Esophagus muscularis mucosa (tissue), 4 donors: ENCODE results near the gene TTLL5. TPM values are rescaled to one million over a fixed set of nuclear protein-coding genes. Genes with fewer than 3 reads are reported as not detected.

Experiments
- DNase-seq: peaks from one replicate; pipeline ENCODE4 v3.0.0-alpha.2; 2017; ENCODE audit errors: extremely low spot score
- H3K27ac ChIP-seq, 4 donors: fragments of 200-600 bp; sonication (generic); replicated peaks in 1 of 4; 1 replicate in 3 of 4; 2 replicates in 1 of 4; pipeline ENCODE4 v1.5.1; 2016 to 2019; ENCODE audit warnings: mild to moderate bottlenecking in 1 of 4
- H3K27me3 ChIP-seq, 4 donors: fragments of 200-600 bp; sonication (generic); one replicate each; pipeline versions ENCODE4 v1.5.1 to v1.6.0; 2016 to 2019
- H3K36me3 ChIP-seq, 4 donors: fragments of 200-600 bp; sonication (generic); one replicate each; pipeline ENCODE4 v1.5.1; 2016 to 2019
- H3K4me1 ChIP-seq, 4 donors: fragments of 200-600 bp; sonication (generic); one replicate each; pipeline ENCODE4 v1.5.1; 2016 to 2019
- H3K4me3 ChIP-seq, 4 donors: fragments of 200-600 bp; sonication (generic); 1 replicate in 2 of 4; 2 replicates in 2 of 4; pipeline ENCODE4 v1.5.1; 2016 to 2019; ENCODE audit warnings: mild to moderate bottlenecking in 4 of 4, moderate library complexity in 1 of 4
- H3K9me3 ChIP-seq, 4 donors: fragments of 200-600 bp; sonication (generic); 1 replicate in 3 of 4; 2 replicates in 1 of 4; pipeline ENCODE4 v1.5.1; 2016 to 2019
- CTCF ChIP-seq, 3 experiments: fragments of 200-600 bp in 2 of 3; fragments of 450-650 bp in 1 of 3; sonication (generic) in 2 of 3; IDR thresholded peaks; one replicate each; pipeline ENCODE4 v1.5.1; 2017 to 2019; ENCODE audit warnings: antibody characterized with exemption in 3 of 3, mild to moderate bottlenecking in 2 of 3, moderate library complexity in 1 of 3
- EP300 ChIP-seq: sonication (generic); formaldehyde crosslinking; IDR thresholded peaks from one replicate; pipeline ENCODE4 v1.6.1; 2017; ENCODE audit warnings: antibody characterized with exemption
- POLR2A ChIP-seq: fragments of 450-650 bp; IDR thresholded peaks from one replicate; pipeline ENCODE4 v1.6.1; 2017; ENCODE audit warnings: antibody characterized with exemption, moderate library complexity, mild to moderate bottlenecking, low read depth
- POLR2AphosphoS5 ChIP-seq, 2 donors: sonication (generic); formaldehyde crosslinking; IDR thresholded peaks; one replicate each; pipeline ENCODE4 v1.6.1; 2017; ENCODE audit warnings: antibody characterized with exemption in 2 of 2
- WGBS: methylation state at CpG from one replicate; pipeline ENCODE4 v1.1.5; 2018; 5-methylcytosine and 5-hydroxymethylcytosine counted together
- intact Hi-C: fragments of 100-400 bp; cut with DNase I; formaldehyde crosslinking; loops from one replicate; pipeline ENCODE4 v1.15.1; 2023
- total RNA-seq, 4 donors: library from RNA; depleted of rRNA; stranded (reverse); fragments of >200 nt; gene quantifications; one replicate each; pipeline versions ENCODE4 v1.1.0 to v1.2.1, GENCODE V29; 2016

Gene TTLL5
- total RNA-seq, 4 donors from 2014 or later = 16.9 to 26.6 (median 21.2) TPM

DNA sequence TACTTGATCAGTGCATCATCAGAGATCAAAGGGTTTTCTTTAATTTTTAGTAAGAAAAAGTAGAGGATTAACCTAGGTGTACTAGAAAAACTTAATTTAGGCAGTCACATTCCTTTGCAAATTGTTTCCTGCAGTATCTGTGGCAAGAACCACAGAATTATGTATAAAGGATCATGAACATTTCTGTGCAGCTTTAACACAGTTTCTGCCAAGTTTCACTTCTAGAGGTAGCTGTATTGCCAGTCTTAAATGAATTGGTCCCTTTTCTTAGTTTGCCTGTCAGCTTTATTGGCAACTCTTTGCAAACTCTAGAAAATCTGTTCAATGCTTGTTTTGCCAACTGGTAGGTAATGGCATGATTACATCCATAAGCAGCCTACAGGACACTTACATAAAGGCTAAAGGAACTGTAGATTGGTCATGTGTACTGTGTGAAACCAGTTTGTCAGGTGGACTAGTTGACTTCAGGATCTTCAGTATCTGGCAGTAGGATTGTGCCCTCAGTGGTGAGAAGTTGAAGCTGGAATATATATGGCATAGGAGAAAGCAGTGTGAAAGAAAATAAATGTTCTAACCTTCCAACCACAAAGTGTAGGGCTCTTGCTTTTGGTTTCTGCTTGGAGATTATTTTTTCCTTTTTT lies 75.9 kb downstream of the TTLL5 start:
- intact Hi-C loops = no loop called here
- Histone ChIP-seq H3K27me3 (no peaks in the 10 kb centered on the region), H3K27ac (no peak overlapping the region), H3K4me1 (no peaks in the 10 kb centered on the region), H3K9me3 (no peaks in the 10 kb centered on the region), H3K4me3 (no peak overlapping the region), H3K36me3 (peaks cover 0 to 37% (median 12%) of the 10 kb centered on the region in 4 donors)
- TF ChIP-seq POLR2AphosphoS5 (IDR thresholded peaks at IDR 0.05) (no peak), EP300 (no peak), POLR2A (no peak), CTCF (IDR thresholded peaks at IDR 0.05) (no peak)
- DNase-seq = no peak

- WGBS = 86% methylated on average over 3 of the region's 3 CpGs
- Histone ChIP-seq H3K36me3 (peaks cover 0 to 36% (median 9%) of the 10 kb centered on the region in 4 donors), H3K4me1 (no peaks in the 10 kb centered on the region), H3K27ac (no peak overlapping the region), H3K4me3 (no peak overlapping the region), H3K9me3 (no peaks in the 10 kb centered on the region), H3K27me3 (no peaks in the 10 kb centered on the region)
- intact Hi-C loops = no loop called here
- no peak for DNase-seq
- TF ChIP-seq POLR2A (no peak), EP300 (no peak), CTCF (IDR thresholded peaks at IDR 0.05) (no peak), POLR2AphosphoS5 (IDR thresholded peaks at IDR 0.05) (no peak)
Observed at GRCh38 chr14:75738192-75738591, 77.1 kb downstream of the TTLL5 start.

- Histone ChIP-seq H3K4me3 (no peak overlapping the region), H3K27me3 (no peaks in the 10 kb centered on the region), H3K36me3 (peaks cover 17 to 34% (median 25%) of the 10 kb centered on the region in 4 donors), H3K27ac (no peak overlapping the region), H3K9me3 (peaks cover 0 to 3% (median 0%) of the 10 kb centered on the region in 4 donors), H3K4me1 (no peaks in the 10 kb centered on the region)
- 69% methylated on average over 2 of the region's 2 CpGs for WGBS
- no peak for DNase-seq
- TF ChIP-seq CTCF (IDR thresholded peaks at IDR 0.05) (no peak), POLR2AphosphoS5 (IDR thresholded peaks at IDR 0.05) (no peak), EP300 (no peak), POLR2A (no peak)
- intact Hi-C loops = no loop called here
Observed at GRCh38 chr14:75742867-75743266, 81.8 kb downstream of the TTLL5 start.

DNA sequence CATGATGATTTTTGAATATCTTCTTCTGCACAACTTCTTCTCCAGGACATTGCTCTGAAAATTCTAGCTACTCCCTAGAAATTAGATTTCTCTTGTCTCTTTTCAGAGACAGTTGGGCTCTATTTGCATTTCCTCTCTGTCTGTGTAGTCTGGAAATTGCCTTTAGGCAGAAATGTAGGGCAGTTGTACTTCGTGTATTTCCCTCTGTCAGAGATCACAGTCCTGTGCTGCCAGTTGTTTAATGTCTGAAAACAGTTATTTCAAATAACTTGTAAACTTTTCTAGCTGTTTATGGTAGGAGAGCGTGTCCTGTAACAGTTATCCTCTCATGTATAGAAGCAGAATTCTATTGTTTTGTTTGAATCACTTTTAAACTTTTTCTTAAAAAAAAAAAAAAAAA lies 86.9 kb downstream of the TTLL5 start:
- DNase-seq = no peak
- WGBS = 70% methylated on average over 2 of the region's 2 CpGs
- Histone ChIP-seq H3K9me3 (peaks cover 0 to 3% (median 0%) of the 10 kb centered on the region in 4 donors), H3K36me3 (peaks cover 20 to 37% (median 33%) of the 10 kb centered on the region in 4 donors), H3K27ac (no peak overlapping the region), H3K4me3 (no peak overlapping the region), H3K27me3 (no peaks in the 10 kb centered on the region), H3K4me1 (no peaks in the 10 kb centered on the region)
- intact Hi-C loops = no loop called here
- TF ChIP-seq EP300 = no peak
- no peak for TF ChIP-seq POLR2A
- TF ChIP-seq POLR2AphosphoS5 (IDR thresholded peaks at IDR 0.05) = no peak
- TF ChIP-seq CTCF (IDR thresholded peaks at IDR 0.05) = no peak

GRCh38 chr14:75748336-75748735 lies 87.3 kb downstream of the TTLL5 start:
- Histone ChIP-seq H3K27ac (no peak overlapping the region), H3K27me3 (no peaks in the 10 kb centered on the region), H3K9me3 (peaks cover 0 to 3% (median 0%) of the 10 kb centered on the region in 4 donors), H3K4me1 (no peaks in the 10 kb centered on the region), H3K4me3 (no peak overlapping the region), H3K36me3 (peaks cover 20 to 37% (median 33%) of the 10 kb centered on the region in 4 donors)
- DNase-seq = no peak
- intact Hi-C loops = no loop called here
- WGBS = 57% methylated on average over 1 of the region's 1 CpG
- TF ChIP-seq EP300 (no peak), POLR2A (no peak), POLR2AphosphoS5 (IDR thresholded peaks at IDR 0.05) (no peak), CTCF (IDR thresholded peaks at IDR 0.05) (no peak)
